GM19025 (cell line): Measurements from ENCODE around the gene HAL.

Experiments used
- ATAC-seq: cut with Tn5 transposase; IDR thresholded peaks from one replicate; pipeline ENCODE4 v1.9.1; 2021; ENCODE audit warnings: mild to moderate bottlenecking, low read depth, moderate library complexity; ENCODE audit not compliant: unreplicated experiment

Gene HAL

DNA sequence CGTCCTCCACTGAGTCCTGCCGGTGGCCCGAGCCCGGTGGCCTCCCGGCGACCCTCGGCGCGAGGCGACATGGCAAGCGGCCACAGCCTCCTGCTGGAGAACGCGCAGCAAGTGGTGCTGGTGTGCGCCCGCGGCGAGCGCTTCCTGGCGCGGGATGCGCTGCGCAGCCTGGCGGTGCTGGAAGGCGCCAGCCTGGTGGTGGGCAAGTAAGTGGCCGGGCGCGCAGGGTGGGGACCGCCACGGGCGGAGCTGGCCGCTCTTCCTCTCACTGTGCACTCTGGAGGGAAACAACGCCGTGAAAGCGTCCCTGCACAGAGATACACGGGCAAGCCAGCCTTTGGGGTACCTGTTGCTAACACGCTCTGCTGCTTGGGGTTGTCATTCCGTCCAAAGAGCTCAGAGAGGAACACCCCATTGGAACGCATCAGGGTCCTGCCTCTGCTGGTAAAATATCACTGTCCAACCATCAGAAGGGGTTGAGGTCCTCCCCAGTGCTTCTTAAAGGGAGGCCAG, 52.8 kb downstream of the HAL start, which contains the start of gene AMDHD1:
AMDHD1 (plus strand) TSS at position 2 of the 513 bp plus-strand sequence; CDS start at position 70, 68 bp downstream.
- ATAC-seq, result peak; percentile 54

DNA sequence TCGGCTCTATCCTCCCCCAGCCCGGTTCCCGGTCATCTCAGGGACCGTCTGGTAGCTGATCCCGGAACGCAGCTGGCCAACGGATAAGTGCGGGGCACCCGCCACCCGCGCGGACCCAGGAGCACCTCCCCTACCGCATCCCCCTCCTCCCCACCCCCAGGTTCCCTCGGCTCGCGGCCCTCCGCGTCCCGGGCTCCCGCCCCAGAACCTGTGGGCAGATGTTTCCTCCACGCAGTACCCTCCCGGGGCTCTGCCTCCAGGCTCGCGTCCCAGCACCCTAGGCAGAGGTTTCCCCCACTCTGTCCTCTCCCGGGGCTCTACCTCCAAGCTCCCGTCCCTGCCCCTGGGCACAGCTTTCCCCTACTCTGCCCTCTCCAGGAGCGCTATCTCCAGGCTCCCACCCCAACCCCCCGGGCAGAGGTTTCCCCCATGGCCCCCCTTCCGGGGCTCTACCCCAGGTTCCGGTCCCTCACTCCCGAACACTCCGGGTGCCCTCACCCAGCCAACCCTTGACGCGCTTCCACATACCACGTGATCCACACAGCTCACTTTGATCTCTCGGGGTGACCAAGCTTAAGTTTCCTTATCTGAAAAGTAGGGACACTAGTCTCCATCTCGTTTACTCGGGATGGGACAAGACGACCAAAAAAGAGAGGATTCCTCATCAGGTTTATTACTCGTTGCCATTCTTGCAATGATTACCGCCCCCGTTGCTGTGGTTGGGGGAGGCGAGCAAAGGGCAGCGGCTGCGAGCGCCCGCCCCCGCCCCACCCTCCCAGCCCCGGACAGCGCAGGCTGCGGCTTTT, 53.4 kb downstream of the HAL start, which contains the start of gene CCDC38:
CCDC38 (minus strand) TSS at position 91 of the 806 bp plus-strand sequence. CDS start 6,105 bp downstream, outside the sequence.
- peak; percentile 98 for ATAC-seq

DNA sequence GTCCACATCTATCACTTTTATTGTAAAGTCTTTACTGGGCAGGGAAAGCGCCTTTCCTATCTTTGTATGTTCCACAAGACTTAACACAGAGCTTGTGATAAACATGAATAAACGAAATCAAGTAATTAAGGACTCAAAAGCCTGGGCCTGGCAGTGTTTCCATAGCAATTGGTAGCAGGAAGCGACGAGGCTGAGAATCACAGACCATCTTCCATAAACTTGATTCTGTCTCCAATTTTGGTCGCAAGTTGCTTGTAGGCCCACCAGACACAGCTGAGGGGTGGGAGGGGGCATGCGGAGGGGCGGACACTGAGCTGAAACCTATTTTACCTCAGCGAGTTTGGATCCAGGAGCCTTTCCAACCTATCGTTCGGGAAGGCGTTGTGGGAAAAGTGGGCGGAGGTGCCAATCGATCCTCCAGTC, 54.0 kb downstream of the HAL start:
- no peak for ATAC-seq

DNA sequence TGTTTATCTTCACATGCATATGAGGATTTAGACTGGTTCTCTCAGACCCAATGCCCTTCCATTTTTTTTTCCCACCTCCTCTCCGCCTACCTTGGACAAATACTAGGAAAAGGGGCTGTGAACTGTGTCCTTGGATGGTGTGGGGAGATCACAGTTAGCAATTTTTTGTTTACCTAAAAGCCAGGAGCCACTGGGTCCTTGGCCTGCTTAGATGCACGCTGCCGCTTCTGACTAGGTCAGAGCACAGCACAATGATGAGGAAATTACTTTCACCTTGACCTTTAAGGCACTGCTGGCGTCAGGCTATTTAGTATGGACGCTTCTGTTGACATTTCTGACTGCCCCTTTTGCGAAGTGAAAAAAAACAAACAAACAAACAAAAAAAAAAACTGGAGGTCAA, 55.6 kb downstream of the HAL start:
- no peak for ATAC-seq
